ENCODE results near the gene CORO7.

- TF ChIP-seq EZH2 (IDR thresholded peaks at IDR 0.05; ENCODE audit: borderline replicate concordance, low read depth, low read length, severe bottlenecking): no peak
- TF ChIP-seq, protein P1, sequence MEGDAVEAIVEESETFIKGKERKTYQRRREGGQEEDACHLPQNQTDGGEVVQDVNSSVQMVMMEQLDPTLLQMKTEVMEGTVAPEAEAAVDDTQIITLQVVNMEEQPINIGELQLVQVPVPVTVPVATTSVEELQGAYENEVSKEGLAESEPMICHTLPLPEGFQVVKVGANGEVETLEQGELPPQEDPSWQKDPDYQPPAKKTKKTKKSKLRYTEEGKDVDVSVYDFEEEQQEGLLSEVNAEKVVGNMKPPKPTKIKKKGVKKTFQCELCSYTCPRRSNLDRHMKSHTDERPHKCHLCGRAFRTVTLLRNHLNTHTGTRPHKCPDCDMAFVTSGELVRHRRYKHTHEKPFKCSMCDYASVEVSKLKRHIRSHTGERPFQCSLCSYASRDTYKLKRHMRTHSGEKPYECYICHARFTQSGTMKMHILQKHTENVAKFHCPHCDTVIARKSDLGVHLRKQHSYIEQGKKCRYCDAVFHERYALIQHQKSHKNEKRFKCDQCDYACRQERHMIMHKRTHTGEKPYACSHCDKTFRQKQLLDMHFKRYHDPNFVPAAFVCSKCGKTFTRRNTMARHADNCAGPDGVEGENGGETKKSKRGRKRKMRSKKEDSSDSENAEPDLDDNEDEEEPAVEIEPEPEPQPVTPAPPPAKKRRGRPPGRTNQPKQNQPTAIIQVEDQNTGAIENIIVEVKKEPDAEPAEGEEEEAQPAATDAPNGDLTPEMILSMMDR (IDR thresholded peaks at IDR 0.05; ENCODE audit: borderline replicate concordance, extremely low read depth, low read length, poor library complexity, severe bottlenecking): no peak
Measured at GRCh38 chr16:4367393-4367856, 49.0 kb downstream of the CORO7 start.
